HG03103 (cell line): Measurements from ENCODE around the gene PTPRT.

Source experiments
- ATAC-seq: cut with Tn5 transposase; IDR thresholded peaks from one replicate; pipeline ENCODE4 v1.9.1; 2021; ENCODE audit warnings: low read depth; ENCODE audit not compliant: unreplicated experiment

PTPRT gene

DNA sequence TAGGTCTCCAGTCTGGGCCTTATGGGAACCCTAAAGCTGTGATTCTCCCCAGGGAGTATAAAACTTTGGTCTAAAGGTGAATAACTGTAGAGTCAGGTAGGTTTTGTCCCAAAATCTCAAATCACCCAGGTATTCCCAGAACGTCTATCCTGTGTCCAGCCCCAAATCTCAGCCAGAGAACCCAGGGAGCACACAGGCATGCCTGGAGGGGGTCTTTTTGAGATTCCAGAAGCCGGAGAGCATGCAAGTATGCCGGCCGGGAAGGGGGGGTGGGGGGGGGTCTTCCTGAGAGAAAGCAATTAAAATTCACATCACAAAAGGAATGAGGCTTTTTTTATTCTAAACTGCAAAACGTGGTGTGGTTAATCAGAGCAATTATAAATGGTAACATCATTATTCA is 210.0 kb downstream of the PTPRT start:
- no peak for ATAC-seq

DNA sequence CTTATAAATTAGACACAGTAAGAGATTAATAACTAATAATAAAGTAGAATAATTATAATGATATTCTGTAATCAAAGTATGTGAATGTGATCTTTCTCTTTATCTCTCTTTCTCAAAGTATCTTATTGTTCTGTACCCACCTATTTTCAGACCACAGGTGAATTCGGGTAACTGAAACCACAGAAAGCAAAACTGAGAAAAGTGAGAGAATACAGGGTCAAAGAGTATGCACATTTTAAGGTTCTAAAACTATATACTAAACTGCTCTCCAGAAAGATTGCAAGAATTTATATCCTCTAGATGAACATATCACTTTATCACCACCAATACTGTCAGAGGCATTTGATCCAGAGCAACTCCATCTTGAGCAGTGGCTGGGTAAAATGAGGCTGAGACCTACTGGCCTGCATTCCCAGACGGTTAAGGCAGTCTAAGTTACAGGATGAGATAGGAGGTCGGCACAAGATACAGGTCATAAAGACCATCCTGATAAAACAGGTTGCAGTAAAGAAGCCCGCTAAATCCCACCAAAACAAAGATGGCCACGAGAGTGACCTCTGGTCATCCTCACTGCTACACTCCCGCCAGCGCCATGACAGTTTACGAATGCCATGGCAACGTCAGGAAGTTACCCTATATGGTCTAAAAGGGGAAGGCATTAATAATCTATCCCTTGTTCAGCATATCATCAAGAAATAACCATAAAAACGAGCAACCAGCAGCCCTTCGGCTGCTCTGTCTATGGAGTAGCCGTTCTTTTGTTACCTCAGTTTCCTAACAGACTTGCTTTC is 211.3 kb downstream of the PTPRT start:
- ATAC-seq = no peak

DNA sequence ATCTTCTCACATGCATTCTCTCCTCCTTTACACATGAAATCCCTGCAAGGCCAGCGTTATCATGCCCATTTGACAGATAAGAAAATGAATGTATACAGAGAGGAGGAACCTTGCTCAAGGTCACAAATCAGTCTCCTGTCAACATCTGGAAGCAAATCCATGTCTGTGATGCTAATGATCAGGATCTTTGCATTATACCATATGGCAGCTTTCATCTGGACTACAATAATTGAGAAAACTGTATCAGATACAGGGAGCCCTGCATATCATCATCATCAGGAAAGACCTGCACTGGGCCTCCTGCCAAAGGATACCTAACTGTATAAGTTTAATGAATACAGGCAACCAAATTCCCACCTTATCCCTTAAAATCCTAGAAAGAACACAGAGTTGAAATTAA is 213.7 kb downstream of the PTPRT start:
- no peak for ATAC-seq

DNA sequence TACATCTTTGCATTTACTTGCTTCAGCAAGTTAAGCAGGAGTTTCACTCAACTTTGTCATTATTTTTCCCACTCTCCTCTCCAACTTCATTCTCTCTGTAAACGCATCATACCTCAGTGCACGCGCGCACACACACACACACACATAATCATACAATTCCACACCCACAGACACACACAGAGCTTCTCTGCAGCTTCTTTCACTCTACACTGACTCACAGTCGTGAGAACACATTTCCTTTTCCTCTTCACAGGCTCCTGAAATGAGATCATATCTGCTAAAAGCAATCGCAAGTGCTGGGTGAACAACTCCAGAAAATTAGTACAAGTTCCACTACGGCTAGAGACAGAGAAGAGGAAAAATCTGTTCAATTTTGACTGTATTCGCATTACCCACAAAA is 215.4 kb downstream of the PTPRT start:
- ATAC-seq = no peak

DNA sequence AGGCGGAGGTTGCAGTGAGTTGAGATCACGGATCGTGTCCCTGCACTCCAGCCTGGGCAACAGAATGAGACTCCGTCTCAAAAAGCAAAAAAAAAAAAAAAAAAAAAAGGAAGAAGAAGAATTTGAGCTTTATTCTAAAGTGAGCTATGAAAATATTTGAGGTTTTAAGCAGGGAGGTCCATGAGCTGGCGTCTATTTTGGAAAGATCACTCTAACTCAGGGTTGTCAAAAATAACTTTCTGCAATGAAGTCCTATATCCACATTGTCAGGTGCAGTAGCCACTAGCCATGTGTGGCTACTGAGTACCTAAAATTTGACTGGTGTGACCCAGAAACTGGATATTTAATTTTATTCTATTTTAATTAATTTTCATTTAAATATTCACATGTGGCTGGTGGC is 217.1 kb downstream of the PTPRT start:
- no peak for ATAC-seq

DNA sequence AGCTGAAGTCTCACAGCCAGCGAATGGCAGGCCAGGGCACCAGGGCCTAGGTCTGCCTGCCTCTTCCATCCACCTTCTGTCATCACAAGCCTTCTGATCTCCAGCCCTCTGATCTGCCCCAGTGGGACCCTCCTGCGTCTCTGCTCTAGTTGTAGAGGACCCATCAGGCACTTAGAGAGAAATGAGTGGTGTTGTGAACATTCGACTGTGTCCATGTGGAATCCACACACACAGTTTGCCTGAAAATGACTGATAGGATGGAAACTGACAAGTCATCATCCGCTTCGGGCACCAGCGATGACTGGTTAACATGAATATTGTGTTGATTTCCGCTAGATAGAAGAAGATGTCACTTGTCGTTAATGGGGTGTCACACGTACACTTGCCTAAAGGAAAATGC is 221.0 kb downstream of the PTPRT start:
- ATAC-seq = no peak

DNA sequence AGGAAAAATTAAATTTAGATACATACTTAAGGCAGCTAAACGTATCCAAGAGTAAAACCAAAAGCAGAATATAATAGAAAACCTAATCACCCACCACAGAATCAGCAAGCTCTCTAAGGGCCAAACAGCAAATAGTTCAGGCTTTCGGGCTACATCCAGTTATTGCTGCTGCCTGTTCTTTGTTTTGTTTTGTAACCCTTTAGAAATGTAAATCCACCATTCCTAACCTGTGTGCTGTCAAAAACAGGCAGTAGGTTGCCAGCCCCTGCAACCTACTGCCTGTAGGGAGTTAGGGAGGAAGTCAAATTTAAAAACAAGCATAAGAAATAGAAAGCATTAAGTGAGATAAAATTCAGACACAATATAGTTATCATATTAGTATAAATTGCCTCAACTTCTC is 225.9 kb downstream of the PTPRT start:
- no peak for ATAC-seq

DNA sequence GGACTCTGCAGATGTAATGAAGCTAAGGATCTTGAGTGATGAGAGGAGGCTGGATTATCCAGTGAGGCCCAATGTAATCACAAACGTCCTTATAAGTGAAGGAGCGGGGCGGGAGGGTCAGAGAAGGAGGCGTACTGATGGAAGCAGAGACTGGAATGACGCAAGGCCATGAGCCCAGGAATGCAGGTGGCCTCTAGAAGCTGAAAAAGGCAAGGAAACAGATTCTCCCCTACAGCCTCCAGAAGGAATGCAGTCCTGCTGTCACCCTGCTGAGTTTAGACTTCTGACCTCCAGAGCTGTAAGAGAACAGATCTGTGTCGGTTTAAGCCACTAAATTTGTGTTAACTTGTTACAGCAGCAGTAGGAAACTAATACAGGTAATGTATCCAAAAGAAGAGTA is 227.9 kb downstream of the PTPRT start:
- no peak for ATAC-seq

DNA sequence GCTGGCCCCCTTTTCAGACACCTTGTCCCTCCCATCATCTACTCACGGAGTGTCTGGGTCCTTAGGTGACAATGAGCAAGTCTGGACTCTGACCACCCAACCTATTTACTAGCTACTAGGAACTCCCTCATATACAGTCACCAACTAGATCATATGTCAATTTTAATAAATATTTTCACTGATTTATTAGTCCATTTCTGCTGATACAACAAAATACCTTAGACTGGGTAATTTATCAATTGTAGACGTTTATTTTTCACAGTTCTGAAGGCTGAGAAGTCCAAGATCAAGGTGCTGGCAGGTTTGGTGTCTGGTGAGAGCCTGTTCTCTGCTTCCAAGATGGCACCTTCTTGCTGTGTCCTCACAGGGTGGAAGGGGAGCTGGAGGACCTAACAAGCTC is 229.7 kb downstream of the PTPRT start:
- no peak for ATAC-seq

DNA sequence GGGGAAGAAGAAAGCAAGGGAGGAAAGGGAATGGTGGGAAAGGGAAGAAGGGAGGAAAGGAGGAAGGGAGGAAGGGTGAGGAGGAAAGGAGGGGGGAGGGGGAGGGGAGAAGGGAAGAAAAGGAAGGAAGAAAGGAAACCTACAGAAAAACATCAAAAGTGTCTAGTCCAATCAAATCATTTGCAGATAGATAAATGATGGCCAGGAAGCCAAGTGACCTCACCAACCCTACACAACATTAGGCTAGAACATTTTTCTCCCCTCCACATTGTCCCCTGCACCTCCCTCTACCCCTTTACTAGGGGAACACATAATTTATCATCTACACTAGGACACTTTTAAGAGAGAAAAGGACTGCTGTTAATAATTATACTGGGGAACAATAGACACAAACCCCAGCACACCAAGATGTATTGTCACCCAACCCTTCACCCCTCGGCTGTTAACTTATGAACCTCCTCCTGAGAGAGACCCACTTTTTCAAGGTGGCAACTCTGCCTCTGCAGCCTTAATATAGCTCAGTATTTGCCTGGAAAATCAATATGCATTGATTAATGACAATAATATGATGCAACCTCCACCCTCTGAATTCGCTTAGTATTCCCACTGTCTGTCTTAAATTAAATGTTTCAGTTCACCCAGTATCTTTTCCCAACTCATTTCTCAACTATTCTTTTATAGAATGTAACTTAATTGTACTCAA is 231.2 kb downstream of the PTPRT start:
- ATAC-seq = no peak

DNA sequence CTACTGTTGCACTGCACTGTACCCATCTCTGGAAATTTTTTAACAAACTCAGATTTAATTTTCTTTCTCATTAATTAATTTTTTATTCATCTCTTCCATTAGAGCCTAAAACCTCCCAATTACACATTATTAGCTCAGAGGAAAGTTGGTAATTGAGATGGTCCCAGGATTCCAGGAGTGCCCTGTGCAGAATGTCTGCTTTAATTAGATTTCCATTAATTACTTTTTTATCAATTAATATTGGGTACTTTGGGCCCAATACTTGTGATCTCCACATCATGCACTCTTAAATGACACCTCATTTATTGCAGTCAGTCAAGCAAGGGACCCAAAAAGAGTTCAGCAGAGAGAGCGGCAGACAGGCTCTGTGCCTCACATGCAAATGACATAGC is 232.0 kb downstream of the PTPRT start:
- ATAC-seq = no peak

DNA sequence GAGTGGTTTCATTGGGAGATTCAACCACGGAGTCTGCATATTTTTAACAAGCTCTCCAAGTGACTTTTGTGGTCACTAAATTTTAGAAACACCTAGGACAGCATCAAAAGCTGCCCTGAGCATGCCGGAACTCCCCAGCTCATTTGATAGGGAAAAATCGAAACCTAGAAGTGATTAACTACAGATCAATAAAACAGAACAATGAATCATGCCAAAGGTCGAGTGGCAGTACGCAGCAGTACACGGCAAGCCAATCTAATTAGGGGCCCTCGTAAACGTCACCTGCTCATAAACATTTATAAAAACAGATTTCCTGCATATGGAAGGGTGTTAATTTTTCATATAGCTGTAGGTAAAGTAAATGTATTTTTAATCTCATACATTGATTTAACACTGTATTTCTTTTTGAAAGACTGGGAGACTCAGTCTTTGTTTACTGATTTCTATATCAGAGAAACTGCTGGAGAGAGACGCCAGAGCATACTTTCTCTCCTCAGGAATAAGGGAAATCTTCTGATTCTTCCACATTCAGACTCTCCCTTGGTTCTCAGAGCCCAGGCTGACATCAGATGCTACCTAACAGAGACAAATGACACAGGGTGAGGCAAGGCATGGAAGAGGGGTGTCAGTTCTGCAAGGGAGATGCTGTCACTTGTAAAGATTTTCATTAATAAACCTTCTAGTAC is 232.5 kb downstream of the PTPRT start:
- ATAC-seq = no peak

DNA sequence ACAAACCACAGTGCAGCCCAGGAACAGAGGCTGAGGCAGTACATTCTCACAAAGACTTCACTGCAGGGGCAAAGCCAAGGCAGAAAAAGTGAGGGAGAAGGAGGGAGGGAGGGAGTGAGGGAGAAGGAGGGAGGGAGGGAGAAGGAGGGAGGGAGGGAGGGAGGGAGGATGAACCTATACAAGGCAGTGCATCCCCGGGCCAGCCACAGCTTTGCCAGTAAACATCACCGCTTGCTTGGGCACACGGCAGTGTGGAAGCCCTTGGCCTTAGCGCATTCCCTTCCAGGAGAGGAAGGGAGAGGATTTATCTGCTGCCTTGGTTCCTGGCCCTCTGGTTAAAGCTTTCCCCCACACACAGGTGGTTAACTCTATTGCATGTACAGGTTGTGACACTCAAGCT is 234.0 kb downstream of the PTPRT start:
- no peak for ATAC-seq

DNA sequence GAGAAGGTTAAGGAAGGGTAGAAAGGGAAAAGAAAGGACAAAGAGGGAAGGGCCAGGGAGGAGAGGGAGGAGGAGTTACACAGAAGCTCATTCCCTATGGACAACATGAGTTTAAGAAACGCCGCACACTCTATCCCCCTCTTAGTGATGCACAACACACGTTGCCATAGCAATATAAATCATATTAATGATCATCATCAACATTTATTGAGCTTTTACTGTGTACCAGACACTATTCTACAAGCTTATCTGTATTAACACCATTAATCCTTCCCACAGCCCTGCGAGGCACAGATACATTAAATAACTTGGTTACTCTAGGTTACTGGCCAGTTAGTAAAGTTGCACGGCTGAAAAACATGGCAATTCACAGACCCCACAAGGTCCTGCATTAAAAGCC is 234.8 kb downstream of the PTPRT start:
- no peak for ATAC-seq

DNA sequence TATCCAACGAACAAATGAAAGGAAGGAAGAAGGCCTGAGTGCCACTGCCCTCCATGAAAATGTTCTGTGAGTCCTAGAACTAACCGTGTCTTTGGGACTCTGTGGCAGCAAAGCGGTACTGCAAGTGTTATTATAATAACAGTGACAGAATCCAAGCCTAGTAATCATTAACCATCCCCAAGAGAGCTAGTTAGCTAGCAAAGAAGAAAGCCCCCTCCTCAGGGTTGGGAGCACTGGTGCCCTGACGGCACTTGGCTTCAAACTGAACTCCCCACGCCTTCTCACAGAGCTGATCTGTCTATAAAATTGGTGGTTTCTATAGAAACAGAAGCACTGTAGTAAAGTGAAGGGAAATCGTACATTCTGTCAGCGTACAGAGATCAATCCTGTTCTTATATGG is 239.8 kb downstream of the PTPRT start:
- no peak for ATAC-seq

DNA sequence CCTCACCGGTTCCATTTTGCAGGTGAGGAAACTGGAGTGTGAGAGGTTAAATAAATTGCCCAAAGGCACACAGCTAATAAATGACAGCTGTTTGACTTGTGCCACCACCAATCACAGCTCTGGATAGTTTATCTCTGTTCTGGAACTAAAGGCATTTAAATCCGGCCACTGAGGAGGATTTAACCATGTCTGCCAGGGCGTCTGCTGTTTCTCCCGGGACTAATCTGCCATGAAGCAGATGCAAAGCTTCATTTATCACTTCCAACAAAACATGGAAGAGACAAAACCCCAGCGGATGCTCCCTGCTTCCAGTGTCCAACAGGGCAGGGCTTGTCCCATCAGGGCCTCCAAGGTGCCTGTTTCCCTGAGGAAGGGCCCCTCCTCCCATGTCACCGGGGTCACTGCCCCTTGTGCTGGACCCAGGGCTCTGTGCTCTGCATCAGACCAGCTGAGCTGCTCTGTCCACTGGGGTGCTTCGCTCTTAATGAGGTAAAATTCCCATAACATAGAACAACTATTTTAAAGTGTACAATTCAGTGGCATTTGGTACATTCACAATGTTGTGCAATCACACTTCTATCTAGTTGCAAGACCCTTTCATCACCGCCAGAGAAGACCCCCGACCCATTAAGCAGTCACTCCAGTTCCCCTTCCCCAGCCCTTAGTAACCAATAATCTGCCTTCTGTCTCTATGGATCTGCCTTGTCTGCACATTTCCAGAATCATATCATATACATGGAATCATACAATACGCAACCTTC is 244.3 kb downstream of the PTPRT start:
- no peak for ATAC-seq

DNA sequence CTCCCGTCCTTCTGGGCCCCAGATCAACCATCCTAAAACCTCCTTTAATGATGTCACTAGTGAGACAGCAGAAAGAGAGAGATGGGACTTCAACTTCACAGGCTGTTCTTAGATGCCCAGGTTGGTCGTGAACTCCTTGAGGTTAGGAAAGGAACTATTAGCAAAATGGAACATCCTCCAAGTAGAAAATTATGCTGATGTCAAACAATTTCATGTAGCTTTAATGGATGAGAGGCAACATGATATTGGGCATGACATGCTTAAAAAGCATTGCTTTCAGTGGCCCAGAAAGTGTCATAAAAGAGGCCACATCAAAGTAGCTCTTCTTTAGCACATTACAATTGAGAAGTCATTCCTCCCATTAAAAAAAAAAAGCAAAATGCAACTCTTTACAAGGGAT is 248.1 kb downstream of the PTPRT start:
- no peak for ATAC-seq

DNA sequence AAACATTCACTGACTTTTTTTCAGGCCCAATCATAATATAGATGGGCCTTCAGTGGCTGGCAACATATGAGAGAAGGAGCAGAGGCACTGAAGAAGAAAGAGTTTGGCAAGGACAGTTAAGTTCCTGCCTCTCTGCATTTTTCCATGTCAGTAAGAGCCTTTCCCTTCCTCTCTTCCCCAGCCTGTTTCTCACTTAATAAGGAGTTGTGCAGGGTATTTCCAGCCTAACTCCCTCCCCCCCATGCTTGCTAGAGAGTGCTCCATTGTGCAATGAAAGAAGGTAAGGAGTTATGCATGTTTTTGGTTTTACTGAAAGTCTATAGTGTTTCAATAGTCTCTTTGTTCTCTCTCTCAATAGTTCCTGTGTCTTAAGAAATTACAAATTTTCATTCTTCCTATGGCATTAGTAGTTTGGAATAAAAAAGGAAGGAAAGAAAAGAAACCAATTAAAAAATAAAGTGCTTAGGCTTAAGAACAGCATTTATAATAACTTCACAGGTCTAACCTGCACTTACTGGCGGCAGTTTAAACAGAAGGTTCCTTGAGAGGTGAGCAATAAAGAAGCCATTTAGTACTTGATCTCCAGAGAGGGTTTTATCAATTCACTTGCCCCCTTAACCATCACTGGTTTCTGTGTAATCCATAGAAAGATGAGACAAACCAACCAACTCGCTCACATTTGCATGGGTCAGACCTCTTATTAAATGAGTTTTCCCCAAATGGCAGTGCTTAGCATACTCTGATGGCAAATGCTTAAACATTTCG is 251.1 kb downstream of the PTPRT start:
- ATAC-seq = no peak

DNA sequence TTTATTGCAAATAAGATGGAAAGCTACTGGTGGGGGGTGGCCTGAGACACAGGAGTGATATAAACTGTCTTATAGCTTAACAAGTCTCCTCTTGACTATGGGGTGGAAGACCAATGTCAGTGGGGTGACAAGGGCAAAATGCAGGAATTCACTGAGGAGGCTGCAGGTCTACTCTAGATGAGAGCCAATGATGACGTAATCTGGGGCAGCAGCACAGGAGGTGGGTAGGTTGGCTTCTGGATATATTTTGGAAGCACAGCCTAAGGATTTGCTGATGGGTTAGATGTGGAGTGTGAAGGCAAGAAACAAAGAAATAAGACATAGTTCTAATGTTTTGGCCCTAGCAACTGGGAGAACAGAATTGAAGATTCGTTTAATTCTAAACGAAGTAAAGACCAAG is 253.2 kb downstream of the PTPRT start:
- ATAC-seq = no peak

DNA sequence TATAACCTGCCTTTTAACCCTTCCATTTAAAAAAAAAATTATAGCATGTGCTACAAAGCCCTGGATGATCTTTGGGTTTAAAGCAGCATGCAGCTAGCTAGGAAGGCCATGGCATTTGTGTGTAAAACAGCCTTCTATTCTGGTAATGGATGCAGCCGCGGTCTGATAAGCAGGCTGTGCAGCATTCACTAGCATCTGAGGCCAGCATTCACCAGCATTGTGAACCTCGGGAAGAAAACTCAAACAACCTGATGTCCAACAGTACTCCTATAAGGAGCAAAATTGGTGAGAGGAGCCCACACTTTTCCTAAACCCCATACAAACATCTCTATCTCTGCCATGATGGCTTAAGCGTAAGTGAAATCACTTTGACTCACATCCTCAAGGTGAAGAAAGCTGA is 265.5 kb downstream of the PTPRT start:
- no peak for ATAC-seq
